H1 (cell line): ENCODE data around the gene MYOM1. TPM values are rescaled to one million over a fixed set of nuclear protein-coding genes. Genes with fewer than 3 reads are reported as not detected.

Experiments
- CTCF ChIA-PET: fragments of 300-600 bp; sonication (Branson Sonifier 250); formaldehyde crosslinking; loops from one replicate; lab custom pipeline; 2021; ENCODE audit not compliant: partially characterized antibody; lab: Charles Lee
- POLR2A ChIA-PET: fragments of 300-600 bp; sonication (Branson Sonifier 250); formaldehyde crosslinking; loops from one replicate; lab custom pipeline; 2021; ENCODE audit warnings: inconsistent platforms; ENCODE audit not compliant: partially characterized antibody; lab: Charles Lee
- DNase-seq, 2 experiments: peaks; one replicate each; pipeline versions ENCODE4 v3.0.0 to v3.0.0-alpha.2; 2010 to 2022; ENCODE audit warnings: low spot score in 2 of 2, low read depth in 1 of 2, mixed read lengths in 1 of 2
- FAIRE-seq: peaks from 2 replicates; lab custom pipeline; 2011; peaks lifted over from hg19 to GRCh38; lab: Jason Lieb, UNC
- H2AFZ ChIP-seq: 2 replicates; pipeline ENCODE4 v1.8.1; 2012; ENCODE audit warnings: low read length, inconsistent platforms
- H2AK5ac ChIP-seq: 2 replicates; pipeline ENCODE4 v1.6.1; 2013; ENCODE audit warnings: low read depth, low read length
- H2BK120ac ChIP-seq: replicated peaks from 2 replicates; pipeline ENCODE3; 2013; ENCODE audit warnings: low read depth, low read length, inconsistent platforms
- H2BK12ac ChIP-seq: 2 replicates; pipeline ENCODE4 v1.6.1; 2013; ENCODE audit warnings: low read depth, low read length
- H2BK15ac ChIP-seq: 2 replicates; pipeline ENCODE4 v1.6.1; 2013; ENCODE audit warnings: low read length
- H2BK20ac ChIP-seq: 2 replicates; pipeline ENCODE4 v1.6.1; 2013; ENCODE audit warnings: low read length
- H2BK5ac ChIP-seq: 2 replicates; pipeline ENCODE4 v1.6.1; 2013; ENCODE audit warnings: low read depth, low read length
- H3K14ac ChIP-seq: 2 replicates; pipeline ENCODE4 v1.6.1; 2013; ENCODE audit warnings: inconsistent platforms; ENCODE audit not compliant: insufficient read length
- H3K18ac ChIP-seq: 2 replicates; pipeline ENCODE4 v1.6.1; 2013; ENCODE audit warnings: low read length; ENCODE audit errors: extremely low read depth
- H3K23ac ChIP-seq: 2 replicates; pipeline ENCODE4 v1.6.1; 2013; ENCODE audit warnings: inconsistent platforms; ENCODE audit not compliant: insufficient read length
- H3K23me2 ChIP-seq: 2 replicates; pipeline ENCODE4 v1.6.1; 2013; ENCODE audit warnings: low read depth, low read length
- H3K27ac ChIP-seq: 2 replicates; pipeline ENCODE4 v1.6.1; 2011; ENCODE audit warnings: low read depth, low read length, inconsistent platforms
- H3K27me3 ChIP-seq, 4 experiments: replicated peaks in 1 of 4; 1 replicate in 1 of 4; 2 replicates in 3 of 4; pipeline versions ENCODE4 v1.6.1 to v1.8.1; 2011 to 2013; ENCODE audit warnings: low read length in 3 of 4, mild to moderate bottlenecking in 3 of 4, inconsistent platforms in 2 of 4, mixed read lengths in 2 of 4, moderate library complexity in 1 of 4; ENCODE audit not compliant: control insufficient read depth in 3 of 4, insufficient read depth in 3 of 4; ENCODE audit errors: extremely low read depth in 1 of 4
- H3K36me3 ChIP-seq, 4 experiments: 2 replicates each; pipeline versions ENCODE4 v1.6.1 to v1.8.1; 2011 to 2013; ENCODE audit warnings: mild to moderate bottlenecking in 4 of 4, low read length in 3 of 4, moderate library complexity in 2 of 4, control low read depth in 1 of 4, inconsistent platforms in 1 of 4; ENCODE audit not compliant: insufficient read depth in 4 of 4, control insufficient read depth in 2 of 4
- H3K4ac ChIP-seq: replicated peaks from 2 replicates; pipeline ENCODE3; 2013; ENCODE audit warnings: low read length, low read depth, mixed read lengths, inconsistent platforms; ENCODE audit not compliant: insufficient read length
- H3K4me1 ChIP-seq, 4 experiments: replicated peaks in 1 of 4; 1 replicate in 1 of 4; 2 replicates in 3 of 4; pipeline versions ENCODE4 v1.6.1 to v1.8.1; 2011 to 2013; ENCODE audit warnings: low read length in 3 of 4, inconsistent platforms in 2 of 4, mixed read lengths in 1 of 4; ENCODE audit not compliant: insufficient read depth in 4 of 4, control insufficient read depth in 3 of 4
- H3K4me2 ChIP-seq, 2 experiments: 2 replicates each; pipeline versions ENCODE4 v1.6.1 to v1.8.1; 2011 to 2013; ENCODE audit warnings: low read depth in 2 of 2, low read length in 2 of 2, control low read depth in 1 of 2, inconsistent platforms in 1 of 2, mild to moderate bottlenecking in 1 of 2; ENCODE audit not compliant: insufficient read depth in 1 of 2
- H3K4me3 ChIP-seq, 4 experiments: fragments of 200-600, 300-600 bp in 1 of 4; sonication (generic), shearing (Covaris generic), sonication (Bioruptor Twin) in 1 of 4; 2 replicates each; pipeline versions ENCODE4 v1.5.1 to v1.8.1; 2011 to 2016; ENCODE audit warnings: low read length in 4 of 4, low read depth in 3 of 4, control low read depth in 2 of 4, inconsistent platforms in 2 of 4, mild to moderate bottlenecking in 2 of 4, mixed read lengths in 1 of 4, moderate library complexity in 1 of 4; ENCODE audit not compliant: insufficient read depth in 2 of 4; ENCODE audit errors: extremely low read depth in 1 of 4
- H3K56ac ChIP-seq: replicated peaks from 2 replicates; pipeline ENCODE3; 2013; ENCODE audit warnings: low read depth, mild to moderate bottlenecking, mixed read lengths, low read length, inconsistent platforms; ENCODE audit not compliant: insufficient read length
- H3K79me1 ChIP-seq: 2 replicates; pipeline ENCODE4 v1.6.1; 2013; ENCODE audit warnings: low read depth, low read length, control low read depth
- H3K79me2 ChIP-seq, 2 experiments: 2 replicates each; pipeline versions ENCODE4 v1.6.1 to v1.8.1; 2012 to 2013; ENCODE audit warnings: low read length in 2 of 2, mild to moderate bottlenecking in 2 of 2, inconsistent platforms in 1 of 2; ENCODE audit not compliant: insufficient read depth in 2 of 2, control insufficient read depth in 1 of 2
- H3K9ac ChIP-seq, 4 experiments: replicated peaks in 1 of 4; 1 replicate in 1 of 4; 2 replicates in 3 of 4; pipeline versions ENCODE4 v1.6.1 to v1.8.1; 2011 to 2013; ENCODE audit warnings: low read depth in 3 of 4, low read length in 3 of 4, control low read depth in 2 of 4, mild to moderate bottlenecking in 2 of 4, moderate library complexity in 2 of 4, inconsistent platforms in 1 of 4; ENCODE audit errors: extremely low read depth in 1 of 4
- H3K9me3 ChIP-seq, 2 experiments: 2 replicates each; pipeline versions ENCODE4 v1.6.1 to v1.8.1; 2012 to 2013; ENCODE audit warnings: mild to moderate bottlenecking in 2 of 2, moderate library complexity in 2 of 2, control low read depth in 1 of 2, inconsistent platforms in 1 of 2, low read depth in 1 of 2, low read length in 1 of 2, mixed read lengths in 1 of 2; ENCODE audit not compliant: insufficient read depth in 2 of 2
- H4K20me1 ChIP-seq, 2 experiments: replicated peaks in 1 of 2; 2 replicates each; pipeline versions ENCODE3 to v1.8.1; 2011 to 2013; ENCODE audit warnings: inconsistent platforms in 2 of 2, low read length in 2 of 2, mild to moderate bottlenecking in 1 of 2; ENCODE audit not compliant: insufficient read depth in 2 of 2, control insufficient read depth in 1 of 2
- H4K5ac ChIP-seq: 2 replicates; pipeline ENCODE4 v1.6.1; 2013; ENCODE audit warnings: low read length, low read depth, mixed read lengths, inconsistent platforms; ENCODE audit not compliant: insufficient read length
- H4K8ac ChIP-seq: 2 replicates; pipeline ENCODE4 v1.8.0; 2013; ENCODE audit warnings: mild to moderate bottlenecking, moderate library complexity, low read length, inconsistent platforms; ENCODE audit not compliant: insufficient read depth; ENCODE audit errors: extremely low read depth
- H4K91ac ChIP-seq: replicated peaks from 2 replicates; pipeline ENCODE3; 2013; ENCODE audit warnings: low read length, mixed read lengths, inconsistent platforms; ENCODE audit not compliant: insufficient read length
- CHD1 ChIP-seq: IDR thresholded peaks from 2 replicates; pipeline ENCODE4 v1.6.1; 2012; ENCODE audit warnings: low read depth, low read length, improper control_type of control experiment
- CREB1 ChIP-seq: IDR thresholded peaks from 2 replicates; pipeline ENCODE4 v1.6.1; 2012; ENCODE audit warnings: inconsistent platforms
- GABPA ChIP-seq: IDR thresholded peaks from 2 replicates; pipeline ENCODE4 v1.6.1; 2011; ENCODE audit warnings: mild to moderate bottlenecking, low read length, moderate library complexity, borderline replicate concordance; ENCODE audit not compliant: insufficient read depth
- JUND ChIP-seq: IDR thresholded peaks from 2 replicates; pipeline ENCODE4 v1.6.1; 2011; ENCODE audit warnings: mild to moderate bottlenecking, improper control_type of control experiment, low read length
- KDM5A ChIP-seq: fragments of 200-600 bp; IDR thresholded peaks from 2 replicates; pipeline ENCODE4 v1.7.1; 2012; ENCODE audit warnings: mild to moderate bottlenecking, low read length, inconsistent platforms, mixed read lengths
- MAFK ChIP-seq: IDR thresholded peaks from 2 replicates; pipeline ENCODE4 v1.6.1; 2012; ENCODE audit warnings: low read depth, mild to moderate bottlenecking, improper control_type of control experiment, low read length
- NANOG ChIP-seq: IDR thresholded peaks from 2 replicates; pipeline ENCODE4 v1.6.1; 2011; ENCODE audit warnings: low read length, low read depth, mild to moderate bottlenecking, inconsistent platforms; ENCODE audit not compliant: insufficient read depth, poor library complexity, severe bottlenecking
- SAP30 ChIP-seq: fragments of 300-600 bp; sonication (generic); IDR thresholded peaks from 2 replicates; pipeline ENCODE4 v1.7.1; 2012; ENCODE audit warnings: low read length, moderate library complexity, mild to moderate bottlenecking, inconsistent platforms; ENCODE audit not compliant: insufficient read depth, insufficient replicate concordance
- SP2 ChIP-seq: IDR thresholded peaks from 2 replicates; pipeline ENCODE4 v1.6.1; 2012; ENCODE audit warnings: mild to moderate bottlenecking, low read length, inconsistent platforms
- SUZ12 ChIP-seq: fragments of 200-600 bp; sonication (generic); IDR thresholded peaks from 2 replicates; pipeline ENCODE4 v1.6.1; 2012; ENCODE audit warnings: mild to moderate bottlenecking, inconsistent platforms, low read length, moderate library complexity, mixed read lengths
- TEAD4 ChIP-seq: IDR thresholded peaks from 2 replicates; pipeline ENCODE4 v1.6.1; 2012; ENCODE audit warnings: low read depth, low read length, inconsistent platforms, mixed read lengths
- YY1 ChIP-seq: IDR thresholded peaks from 2 replicates; pipeline ENCODE4 v1.6.1; 2011; ENCODE audit warnings: low read depth, mild to moderate bottlenecking, low read length
- WGBS, 2 experiments: shearing (Covaris generic) in 1 of 2; methylation state at CpG; one replicate each; pipeline versions ENCODE4 v1.1.6 to v1.1.7; 2013 to 2015; ENCODE audit warnings: low lambda C conversion rate in 2 of 2, mixed read lengths in 2 of 2, inconsistent platforms in 1 of 2, low coverage in 1 of 2, missing lambda C conversion rate in 1 of 2; ENCODE audit not compliant: insufficient replicate concordance in 2 of 2, insufficient coverage in 1 of 2, insufficient read length in 1 of 2; ENCODE audit errors: extremely low coverage in 1 of 2, missing lambda C conversion rate in 1 of 2; 5-methylcytosine and 5-hydroxymethylcytosine counted together
- polyA plus RNA-seq, 7 experiments: library from polyadenylated mRNA; depleted of rRNA in 3 of 7; stranded (reverse) in 5 of 7; unstranded in 2 of 7; fragments of >200 nt in 5 of 7; fragments of 200-250 nt in 2 of 7; gene quantifications; 1 replicate in 5 of 7; 2 replicates in 1 of 7; 4 replicates in 1 of 7; pipeline versions ENCODE4 v1.2.1 to v1.2.3, GENCODE V29; 2011 to 2013; ENCODE audit warnings: missing spikeins in 2 of 7, mixed read lengths in 2 of 7
- total RNA-seq: library from RNA; stranded (reverse); fragmentation: NEBNext Ultra II Directional; extraction: Animal tissue kit (Norgen Biotek cat#: 25700); gene quantifications from 2 replicates; pipeline ENCODE4 v1.2.1, GENCODE V29; 2021
- TF ChIP-seq, protein P1 (sequence below): IDR thresholded peaks from 2 replicates; pipeline ENCODE4 v1.6.1; 2012; ENCODE audit warnings: inconsistent platforms

The MYOM1 gene
- total and polyA plus RNA-seq, 2 of the 8 experiments (the other 6 are each of a cell fraction or from before 2014, with no cell fraction given) = 0.06 to 0.32 TPM

DNA sequence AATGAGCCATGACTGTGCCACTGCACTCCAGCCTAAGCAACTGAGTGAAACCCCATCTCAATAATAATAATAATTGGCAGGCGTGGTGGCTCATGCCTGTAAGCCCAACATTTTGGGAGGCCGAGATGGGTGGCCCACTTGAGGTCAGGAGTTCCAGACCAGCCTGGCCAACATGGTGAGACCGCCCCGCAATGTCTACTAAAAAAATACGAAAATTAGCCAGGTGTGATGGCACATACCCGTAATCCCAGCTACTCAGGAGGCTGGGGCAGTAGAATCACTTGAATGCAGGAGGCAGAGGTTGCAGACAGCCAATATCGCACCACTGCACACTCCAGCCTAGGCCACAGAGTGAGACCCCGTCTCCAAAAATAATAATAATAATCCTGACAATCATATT lies 178.9 kb downstream of the MYOM1 start:
- Histone ChIP-seq H3K79me2 (no peaks in the 10 kb centered on the region), H2BK12ac (no peak overlapping the region), H4K5ac (no peak overlapping the region), H3K4me2 (no peak overlapping the region), H3K4me1 (no peaks in the 10 kb centered on the region; a peak in 1 of 7 replicates), H2AK5ac (no peak overlapping the region), H3K27ac (no peak overlapping the region), H2BK15ac (no peak overlapping the region), H3K27me3 (no peaks in the 10 kb centered on the region), H2AFZ (no peak overlapping the region), H4K8ac (no peak overlapping the region), H3K9ac (no peak overlapping the region), H3K9me3 (no peaks in the 10 kb centered on the region), H4K20me1 (no peaks in the 10 kb centered on the region), H3K18ac (no peak overlapping the region), H3K23me2 (no peaks in the 10 kb centered on the region), H2BK20ac (no peak overlapping the region), H4K91ac (no peak overlapping the region), H3K4ac (no peak overlapping the region), H3K23ac (no peak overlapping the region), H3K56ac (no peak overlapping the region), H2BK5ac (no peak overlapping the region), H3K79me1 (no peaks in the 10 kb centered on the region), H3K4me3 (no peak overlapping the region), H3K36me3 (no peaks in the 10 kb centered on the region), H2BK120ac (no peak overlapping the region), H3K14ac (no peak overlapping the region)
- no peak for TF ChIP-seq JUND
- no peak for TF ChIP-seq GABPA
- TF ChIP-seq CHD1 = no peak
- TF ChIP-seq SAP30 = no peak
- TF ChIP-seq, protein P1, sequence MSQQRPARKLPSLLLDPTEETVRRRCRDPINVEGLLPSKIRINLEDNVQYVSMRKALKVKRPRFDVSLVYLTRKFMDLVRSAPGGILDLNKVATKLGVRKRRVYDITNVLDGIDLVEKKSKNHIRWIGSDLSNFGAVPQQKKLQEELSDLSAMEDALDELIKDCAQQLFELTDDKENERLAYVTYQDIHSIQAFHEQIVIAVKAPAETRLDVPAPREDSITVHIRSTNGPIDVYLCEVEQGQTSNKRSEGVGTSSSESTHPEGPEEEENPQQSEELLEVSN = no peak
- TF ChIP-seq CREB1 = no peak
- TF ChIP-seq SUZ12 = no peak
- no peak for TF ChIP-seq TEAD4
- no peak for TF ChIP-seq MAFK
- no peak for TF ChIP-seq KDM5A
- no peak for TF ChIP-seq NANOG
- no peak for TF ChIP-seq SP2
- no peak for TF ChIP-seq YY1
- DNase-seq = no peak
- 86% methylated on average over 8 of the region's 8 CpGs; no CpG with 5 or more reads in 1 of the 2 experiments for WGBS, 2 experiments
- POLR2A ChIA-PET = no interaction called here
- CTCF ChIA-PET = interaction anchor here (0.6 to 1.8 kb wide), 3 partner anchors 22 to 88 kb away, joined by 3 to 6 read pairs (median 4); no protein-coding TSS in a partner anchor
- no peak for FAIRE-seq
